Mesendoderm (in vitro differentiated cells): Measurements from ENCODE around the gene PGGHG. TPM values are rescaled to one million over a fixed set of nuclear protein-coding genes. Genes with fewer than 3 reads are reported as not detected.
A peak's percentile ranks its signal among the peaks of the same experiment; 100 is the strongest.

Experiments used
- DNase-seq: peaks from one replicate; pipeline ENCODE4 v3.0.0; 2013
- H2AK5ac ChIP-seq: 2 replicates; pipeline ENCODE4 v1.6.1; 2013; ENCODE audit warnings: low read length, inconsistent platforms
- H2BK120ac ChIP-seq: 2 replicates; pipeline ENCODE4 v1.6.1; 2013; ENCODE audit warnings: low read depth, mild to moderate bottlenecking, low read length, moderate library complexity, mixed read lengths
- H2BK15ac ChIP-seq: replicated peaks from 2 replicates; pipeline ENCODE4 v1.6.1; 2013; ENCODE audit warnings: low read depth, mild to moderate bottlenecking, moderate library complexity
- H2BK5ac ChIP-seq: 2 replicates; pipeline ENCODE4 v1.6.1; 2013; ENCODE audit warnings: low read length, inconsistent platforms
- H3K18ac ChIP-seq: 2 replicates; pipeline ENCODE4 v1.6.1; 2013; ENCODE audit warnings: mild to moderate bottlenecking, low read length, mixed read lengths
- H3K23ac ChIP-seq: one replicate; pipeline ENCODE4 v1.6.1; 2013; ENCODE audit warnings: low read length
- H3K27ac ChIP-seq: 2 replicates; pipeline ENCODE4 v1.5.1; 2013; ENCODE audit warnings: low read depth, mild to moderate bottlenecking, inconsistent platforms, low read length, moderate library complexity
- H3K27me3 ChIP-seq: 2 replicates; pipeline ENCODE4 v1.6.1; 2013; ENCODE audit warnings: low read length, control low read depth, mild to moderate bottlenecking, inconsistent platforms; ENCODE audit not compliant: insufficient read depth, poor library complexity
- H3K36me3 ChIP-seq: 2 replicates; pipeline ENCODE4 v1.6.1; 2013; ENCODE audit warnings: low read length, inconsistent platforms; ENCODE audit not compliant: control insufficient read depth, insufficient read depth
- H3K4ac ChIP-seq: one replicate; pipeline ENCODE4 v1.6.1; 2013; ENCODE audit warnings: low read depth, mild to moderate bottlenecking, low read length, moderate library complexity
- H3K4me1 ChIP-seq: 2 replicates; pipeline ENCODE4 v1.6.1; 2013; ENCODE audit warnings: low read depth, low read length, inconsistent platforms; ENCODE audit not compliant: control insufficient read depth
- H3K4me2 ChIP-seq: 2 replicates; pipeline ENCODE4 v1.6.1; 2013; ENCODE audit warnings: low read length
- H3K4me3 ChIP-seq: 2 replicates; pipeline ENCODE4 v1.5.1; 2013; ENCODE audit warnings: mild to moderate bottlenecking, low read length
- H3K56ac ChIP-seq: one replicate; pipeline ENCODE4 v1.6.1; 2013; ENCODE audit warnings: low read length
- H3K79me1 ChIP-seq: 2 replicates; pipeline ENCODE4 v1.6.1; 2013; ENCODE audit warnings: low read length, inconsistent platforms
- H3K79me2 ChIP-seq: 2 replicates; pipeline ENCODE4 v1.6.1; 2013; ENCODE audit warnings: mild to moderate bottlenecking, low read length; ENCODE audit not compliant: control insufficient read depth, insufficient read depth
- H3K9ac ChIP-seq: 2 replicates; pipeline ENCODE4 v1.6.1; 2013; ENCODE audit warnings: low read length, inconsistent platforms
- H4K5ac ChIP-seq: one replicate; pipeline ENCODE4 v1.6.1; 2013; ENCODE audit warnings: low read length
- H4K8ac ChIP-seq: one replicate; pipeline ENCODE4 v1.6.1; 2013; ENCODE audit warnings: low read depth, mild to moderate bottlenecking, control low read depth, low read length, moderate library complexity
- WGBS: extraction: QIAGEN DNeasy Blood & Tissue Kit; methylation state at CpG from one replicate; pipeline ENCODE4 v1.1.7; 2013; ENCODE audit warnings: low lambda C conversion rate, missing lambda C conversion rate; ENCODE audit not compliant: insufficient coverage; ENCODE audit errors: extremely low coverage; 5-methylcytosine and 5-hydroxymethylcytosine counted together
- polyA plus RNA-seq, 2 experiments: library from polyadenylated mRNA; stranded (reverse); fragments of 200-250 nt; gene quantifications; one replicate each; pipeline ENCODE4 v1.2.3, GENCODE V29; 2013

The PGGHG gene
- 27.3 TPM for polyA plus RNA-seq (2013, experiment 1 of 2)
- 26.0 TPM for polyA plus RNA-seq (2013, experiment 2 of 2)

GRCh38 chr11:288478-289397 is at the start of gene PGGHG:
PGGHG (plus strand) TSS chr11:289126; CDS start chr11:289817, 691 bp downstream.
- H3K79me2 ChIP-seq: no peaks in the 10 kb centered on the region
- H3K4me2 ChIP-seq: peak within 1 kb of the TSS; percentile 71
- peak within 1 kb of the TSS; percentile 90 for H3K23ac ChIP-seq
- peak within 1 kb of the TSS; percentile 66 for H3K4ac ChIP-seq
- peak within 1 kb of the TSS; percentile 39 for H2BK120ac ChIP-seq
- no peak within 1 kb of the TSS for H2BK5ac ChIP-seq
- no peak within 1 kb of the TSS for H3K27ac ChIP-seq
- H3K36me3 ChIP-seq: peaks cover 5% of the 10 kb centered on the region
- H2AK5ac ChIP-seq: no peak within 1 kb of the TSS
- peak within 1 kb of the TSS; percentile 75 for H3K9ac ChIP-seq
- H4K5ac ChIP-seq: no peak within 1 kb of the TSS
- H3K4me3 ChIP-seq: peak within 1 kb of the TSS; percentile 36
- H2BK15ac ChIP-seq: no peak within 1 kb of the TSS
- H4K8ac ChIP-seq: no peak within 1 kb of the TSS
- no peak for DNase-seq
- H3K79me1 ChIP-seq: peaks cover 1% of the 10 kb centered on the region
- peak within 1 kb of the TSS; percentile 88 for H3K56ac ChIP-seq
- no peaks in the 10 kb centered on the region for H3K27me3 ChIP-seq
- no CpG with 5 or more reads among the region's 112 CpGs for WGBS
- H3K4me1 ChIP-seq: peaks cover 12% of the 10 kb centered on the region
- peak within 1 kb of the TSS; percentile 56 for H3K18ac ChIP-seq

DNA sequence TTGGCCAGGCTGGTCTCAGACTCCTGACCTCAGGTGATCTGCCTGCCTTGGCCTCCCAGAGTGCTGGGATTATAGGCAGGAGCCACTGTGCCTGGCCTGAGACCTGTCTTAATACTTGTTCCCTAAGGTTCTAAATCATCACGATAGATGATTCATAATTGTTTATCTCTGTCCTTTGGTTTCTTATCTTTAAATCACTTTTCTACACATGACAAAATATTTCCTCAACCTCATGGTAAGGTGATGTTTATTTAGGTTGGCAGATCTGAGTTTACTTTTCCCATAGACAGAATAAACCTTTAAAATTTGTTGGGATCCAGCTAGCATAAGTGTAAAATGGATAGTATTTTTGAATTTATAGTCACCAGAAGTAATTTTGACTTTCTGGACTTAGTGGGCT is 48.6 kb upstream of the PGGHG start:
- no peak overlapping the region for H2BK120ac ChIP-seq
- H3K79me1 ChIP-seq: peaks cover 10% of the 10 kb centered on the region
- H3K4me1 ChIP-seq: no peaks in the 10 kb centered on the region
- H4K5ac ChIP-seq: no peak overlapping the region
- H3K79me2 ChIP-seq: peaks cover 19% of the 10 kb centered on the region
- WGBS: no CpG with 5 or more reads among the region's 1 CpG
- no peak for DNase-seq
- no peak overlapping the region for H3K27ac ChIP-seq
- H3K27me3 ChIP-seq: no peaks in the 10 kb centered on the region
- no peak overlapping the region for H3K56ac ChIP-seq
- H3K18ac ChIP-seq: no peak overlapping the region
- no peak overlapping the region for H2BK15ac ChIP-seq
- no peak overlapping the region for H3K4me3 ChIP-seq
- H2BK5ac ChIP-seq: no peak overlapping the region
- H3K23ac ChIP-seq: no peak overlapping the region
- H3K9ac ChIP-seq: no peak overlapping the region
- H4K8ac ChIP-seq: no peak overlapping the region
- H3K4me2 ChIP-seq: no peak overlapping the region
- peaks cover 3% of the 10 kb centered on the region for H3K36me3 ChIP-seq
- no peak overlapping the region for H3K4ac ChIP-seq
- no peak overlapping the region for H2AK5ac ChIP-seq

GRCh38 chr11:241634-242033 is 47.3 kb upstream of the PGGHG start:
- H3K79me1 ChIP-seq: peaks cover 10% of the 10 kb centered on the region
- no peak overlapping the region for H4K8ac ChIP-seq
- H2BK15ac ChIP-seq: no peak overlapping the region
- no peak overlapping the region for H3K9ac ChIP-seq
- H3K23ac ChIP-seq: no peak overlapping the region
- no peaks in the 10 kb centered on the region for H3K27me3 ChIP-seq
- peaks cover 19% of the 10 kb centered on the region for H3K79me2 ChIP-seq
- no peak for DNase-seq
- H3K36me3 ChIP-seq: peaks cover 3% of the 10 kb centered on the region
- H3K4ac ChIP-seq: no peak overlapping the region
- H4K5ac ChIP-seq: no peak overlapping the region
- H2BK120ac ChIP-seq: no peak overlapping the region
- H3K27ac ChIP-seq: no peak overlapping the region
- H2BK5ac ChIP-seq: no peak overlapping the region
- H3K4me1 ChIP-seq: no peaks in the 10 kb centered on the region
- no peak overlapping the region for H2AK5ac ChIP-seq
- WGBS: no CpG with 5 or more reads among the region's 5 CpGs
- H3K18ac ChIP-seq: no peak overlapping the region
- H3K4me2 ChIP-seq: no peak overlapping the region
- H3K4me3 ChIP-seq: no peak overlapping the region
- no peak overlapping the region for H3K56ac ChIP-seq

DNA sequence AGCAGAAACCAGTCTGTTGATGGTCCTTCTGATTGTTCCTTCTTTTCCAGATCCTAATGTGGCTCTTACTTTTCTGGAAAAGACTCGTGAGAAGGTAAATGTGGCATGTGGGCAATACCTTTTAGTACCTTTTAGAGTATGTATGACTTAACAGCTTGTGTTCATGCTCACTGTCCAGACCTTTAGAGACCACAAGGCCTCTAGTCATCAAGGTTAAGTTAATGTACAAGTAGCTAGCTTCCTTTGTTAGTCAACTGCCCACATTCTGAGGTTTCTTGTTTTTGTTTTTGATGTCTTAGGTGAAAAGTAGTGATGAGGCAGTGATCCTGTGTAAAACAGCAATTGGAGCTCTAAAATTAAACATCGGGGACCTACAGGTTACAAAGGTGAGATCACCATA is 44.5 kb upstream of the PGGHG start:
- H3K36me3 ChIP-seq: peaks cover 10% of the 10 kb centered on the region
- WGBS: no CpG with 5 or more reads among the region's 2 CpGs
- no peaks in the 10 kb centered on the region for H3K27me3 ChIP-seq
- no peak overlapping the region for H3K4me2 ChIP-seq
- H2BK120ac ChIP-seq: no peak overlapping the region
- DNase-seq: no peak
- no peak overlapping the region for H3K23ac ChIP-seq
- no peak overlapping the region for H4K8ac ChIP-seq
- H3K79me1 ChIP-seq: peaks cover 8% of the 10 kb centered on the region
- no peak overlapping the region for H4K5ac ChIP-seq
- H3K4me1 ChIP-seq: no peaks in the 10 kb centered on the region
- H2BK5ac ChIP-seq: no peak overlapping the region
- no peak overlapping the region for H2BK15ac ChIP-seq
- H3K27ac ChIP-seq: no peak overlapping the region
- no peak overlapping the region for H3K4me3 ChIP-seq
- H3K9ac ChIP-seq: no peak overlapping the region
- peaks cover 2% of the 10 kb centered on the region for H3K79me2 ChIP-seq
- H3K4ac ChIP-seq: no peak overlapping the region
- H3K56ac ChIP-seq: no peak overlapping the region
- H3K18ac ChIP-seq: no peak overlapping the region
- H2AK5ac ChIP-seq: no peak overlapping the region

DNA sequence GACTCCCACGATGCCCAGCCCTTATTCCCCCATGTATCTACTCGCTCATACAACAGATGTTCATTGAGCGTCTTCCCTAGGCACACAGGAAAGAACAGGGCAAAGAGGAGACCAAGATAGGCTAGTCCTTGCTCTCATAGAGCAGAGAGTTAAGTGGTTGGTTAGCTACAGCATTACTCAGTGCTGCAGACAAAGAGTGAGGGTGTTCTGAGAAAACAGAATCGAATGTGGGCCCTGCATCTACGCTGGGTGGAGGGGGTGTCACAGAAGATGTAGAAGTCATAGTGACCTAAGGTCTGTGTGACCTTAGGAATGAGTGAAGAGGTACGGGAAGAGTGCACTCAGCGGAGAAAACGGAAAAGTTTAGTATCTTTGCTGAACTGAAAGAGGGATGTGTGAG is 39.9 kb upstream of the PGGHG start:
- H2BK5ac ChIP-seq: no peak overlapping the region
- H3K18ac ChIP-seq: no peak overlapping the region
- H3K9ac ChIP-seq: no peak overlapping the region
- no peak overlapping the region for H3K56ac ChIP-seq
- no peak overlapping the region for H3K4me3 ChIP-seq
- H3K4me2 ChIP-seq: no peak overlapping the region
- no peak overlapping the region for H4K8ac ChIP-seq
- H3K79me2 ChIP-seq: no peaks in the 10 kb centered on the region
- no peak overlapping the region for H2BK120ac ChIP-seq
- no peak overlapping the region for H3K23ac ChIP-seq
- H4K5ac ChIP-seq: no peak overlapping the region
- no peak overlapping the region for H3K27ac ChIP-seq
- no peaks in the 10 kb centered on the region for H3K27me3 ChIP-seq
- H3K79me1 ChIP-seq: no peaks in the 10 kb centered on the region
- H2BK15ac ChIP-seq: no peak overlapping the region
- no peaks in the 10 kb centered on the region for H3K4me1 ChIP-seq
- H2AK5ac ChIP-seq: no peak overlapping the region
- no peak for DNase-seq
- peaks cover 11% of the 10 kb centered on the region for H3K36me3 ChIP-seq
- H3K4ac ChIP-seq: no peak overlapping the region
- WGBS: no CpG with 5 or more reads among the region's 8 CpGs
